GM18517 (cell line): ENCODE measurements around the gene BTLA.
A peak's percentile ranks its signal among the peaks of the same experiment; 100 is the strongest.
"Not testable (repeated sequence)": the region's sequence is repeated elsewhere in the genome, so short reads cannot be mapped to it uniquely, and the experiment has no call there.

ENCODE experiments used
- ATAC-seq: cut with Tn5 transposase; IDR thresholded peaks from one replicate; pipeline ENCODE4 v1.9.1; 2021; ENCODE audit warnings: mild to moderate bottlenecking, moderate library complexity; ENCODE audit not compliant: unreplicated experiment

BTLA gene

DNA sequence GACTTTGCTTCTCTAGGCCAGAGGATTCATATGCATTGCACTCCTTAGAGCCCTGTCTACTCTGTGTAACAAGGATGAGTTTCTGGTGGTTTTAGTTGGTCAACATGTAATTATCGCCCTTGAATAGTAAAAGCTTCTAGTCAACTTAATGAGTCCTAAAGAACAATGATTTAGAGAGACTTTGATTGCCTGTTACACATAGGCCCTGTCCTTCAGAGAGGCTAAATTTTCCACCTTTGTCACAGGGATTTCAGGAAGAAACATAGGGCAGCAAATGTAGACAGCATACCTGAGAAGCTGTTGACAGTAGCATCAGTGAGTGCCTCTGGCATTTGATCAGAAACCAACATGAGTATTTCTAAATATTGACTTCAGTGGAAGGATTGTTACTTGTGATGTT is 7.1 kb downstream of the BTLA start:
- no peak for ATAC-seq

DNA sequence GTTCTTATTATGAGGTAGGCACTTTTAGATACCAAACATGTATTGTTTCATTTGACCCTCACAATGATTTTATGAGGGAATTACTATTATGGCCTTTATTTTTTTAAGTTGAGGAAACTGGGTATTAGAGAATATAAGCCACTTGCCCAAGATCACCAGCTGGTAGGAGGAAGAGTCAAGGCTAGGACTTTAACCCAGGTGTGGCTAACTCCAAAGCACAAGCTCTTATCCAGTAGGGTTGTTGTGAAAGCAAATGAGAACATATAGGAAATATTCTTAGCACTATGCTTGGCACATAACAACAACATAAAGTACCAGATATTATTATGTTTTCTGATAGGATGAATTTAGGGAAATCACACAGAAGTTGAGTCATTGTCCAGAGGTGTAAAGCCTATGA is 7.9 kb downstream of the BTLA start:
- ATAC-seq: no peak

DNA sequence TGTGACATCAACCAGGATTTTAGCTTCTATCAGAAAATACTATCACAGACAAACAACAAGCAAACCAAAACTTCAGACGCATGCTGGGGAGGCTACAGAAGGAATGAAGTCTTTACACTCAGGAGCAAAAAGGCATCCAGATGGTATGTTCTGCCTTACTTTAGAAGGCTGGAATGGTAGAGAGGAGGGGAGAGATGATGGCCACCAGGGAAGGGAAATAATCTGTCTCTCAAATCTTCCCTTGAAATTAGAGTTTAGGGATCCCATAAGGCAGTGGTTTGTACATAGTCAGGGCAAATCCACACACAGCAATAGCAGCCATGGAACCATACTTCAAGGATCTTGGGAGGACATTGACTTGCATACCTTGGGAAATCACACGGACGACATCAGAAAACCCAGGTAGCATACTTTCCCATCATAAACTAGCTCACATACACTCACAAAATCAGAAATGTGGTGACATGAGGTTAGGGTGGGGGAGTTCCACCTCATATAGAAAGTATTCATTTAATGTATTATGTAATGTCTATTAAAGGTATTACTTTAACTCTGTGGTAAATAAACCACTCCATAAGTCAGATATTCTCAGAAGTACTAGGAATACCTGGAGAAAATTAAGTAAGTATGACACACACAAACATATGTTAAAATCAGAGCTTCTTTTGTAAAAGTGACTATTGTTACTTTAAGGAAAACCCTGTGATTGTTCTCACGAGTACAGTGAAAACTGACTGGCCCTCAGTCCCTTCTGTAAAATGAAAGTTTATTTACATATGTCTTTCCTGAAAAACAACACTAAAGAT is 9.4 kb downstream of the BTLA start:
- ATAC-seq: peak; percentile 52

DNA sequence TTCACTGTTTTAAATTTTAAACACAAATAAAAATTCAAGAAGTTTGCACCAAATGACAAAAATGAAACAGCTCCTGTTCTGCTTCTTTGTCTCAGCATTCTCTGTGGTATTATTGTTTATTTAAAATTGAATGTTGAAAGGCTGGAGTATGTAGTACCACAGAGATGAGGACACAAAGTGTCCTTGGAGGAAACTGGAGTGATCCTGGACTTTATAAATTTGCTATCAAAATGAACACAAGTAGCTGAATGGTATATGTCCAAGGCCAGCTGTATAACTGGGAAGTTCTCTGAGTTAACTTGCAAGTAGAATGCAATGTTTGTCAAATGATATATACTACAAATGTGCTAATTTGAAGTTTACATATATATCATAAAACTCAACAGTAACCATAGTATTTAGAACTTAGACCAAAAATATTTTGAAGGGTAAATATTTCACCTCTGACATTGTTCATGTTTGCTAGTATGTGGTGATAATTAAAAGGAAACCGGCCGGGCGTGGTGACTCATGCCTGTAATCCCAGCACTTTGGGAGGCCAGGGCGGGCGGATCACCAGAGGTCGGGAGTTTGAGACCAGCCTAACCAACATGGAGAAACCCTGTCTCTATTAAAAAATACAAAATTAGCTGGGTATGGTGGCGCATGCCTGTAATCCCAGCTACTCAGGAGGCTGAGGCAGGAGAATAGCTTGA is 12.3 kb downstream of the BTLA start:
- no peak for ATAC-seq

DNA sequence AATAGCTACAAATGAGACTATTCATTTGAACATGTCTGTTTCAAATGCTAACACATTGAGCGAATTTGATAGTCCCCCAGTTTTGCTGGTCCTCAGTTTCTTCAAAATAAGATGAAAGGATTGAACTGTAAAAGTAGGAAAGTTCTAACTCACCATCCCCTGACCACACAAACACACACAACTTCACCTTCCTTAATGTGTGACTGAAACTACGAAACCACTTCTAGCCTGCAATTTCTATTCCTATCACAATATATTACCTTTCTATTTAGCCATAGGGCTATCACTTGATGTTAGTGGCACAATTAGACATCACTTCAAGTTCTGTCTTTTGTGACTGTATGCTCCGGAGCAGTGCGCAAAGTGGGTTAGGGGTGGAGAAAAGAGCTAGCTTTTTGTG is 14.9 kb downstream of the BTLA start:
- no peak for ATAC-seq

DNA sequence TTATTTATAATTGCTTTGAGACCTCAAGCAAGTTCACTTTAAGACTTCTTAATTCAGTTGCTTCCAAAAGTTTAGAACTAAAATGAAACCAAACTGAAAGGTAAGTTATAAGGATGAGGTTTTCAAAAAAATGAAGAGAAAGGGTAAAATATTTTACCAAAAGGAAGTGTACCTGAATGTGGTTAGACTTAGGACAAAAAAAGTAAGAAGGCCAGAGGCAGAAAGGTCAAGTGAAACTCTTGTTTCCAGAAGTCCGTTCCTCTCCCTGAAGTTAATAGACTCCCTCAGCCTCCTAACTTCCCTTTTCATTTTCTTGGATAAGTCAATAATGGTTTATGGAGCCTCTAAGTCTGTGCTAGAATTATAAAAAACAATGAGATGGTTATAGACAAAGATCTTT is 16.6 kb downstream of the BTLA start:
- no peak for ATAC-seq

DNA sequence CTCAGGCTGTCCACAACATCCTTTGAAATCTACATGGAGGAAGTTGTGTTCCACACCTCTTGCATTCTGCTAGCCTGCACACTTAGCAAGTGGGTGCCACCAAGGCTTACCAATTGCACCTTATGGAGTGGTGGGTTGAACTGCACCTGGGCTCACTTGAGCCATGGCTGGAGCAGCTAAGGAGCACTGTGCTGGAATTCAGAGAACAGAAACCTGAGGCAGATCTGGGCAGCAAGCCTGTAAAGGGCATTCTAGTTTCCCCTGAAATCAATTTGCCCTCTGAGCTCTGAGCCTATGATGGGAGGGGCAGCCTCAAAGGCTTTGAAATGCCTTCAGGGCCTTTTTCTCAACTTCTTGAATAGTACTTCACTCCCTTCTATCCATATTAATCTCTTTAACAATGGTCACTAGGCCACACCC is 18.0 kb downstream of the BTLA start:
- no peak for ATAC-seq

DNA sequence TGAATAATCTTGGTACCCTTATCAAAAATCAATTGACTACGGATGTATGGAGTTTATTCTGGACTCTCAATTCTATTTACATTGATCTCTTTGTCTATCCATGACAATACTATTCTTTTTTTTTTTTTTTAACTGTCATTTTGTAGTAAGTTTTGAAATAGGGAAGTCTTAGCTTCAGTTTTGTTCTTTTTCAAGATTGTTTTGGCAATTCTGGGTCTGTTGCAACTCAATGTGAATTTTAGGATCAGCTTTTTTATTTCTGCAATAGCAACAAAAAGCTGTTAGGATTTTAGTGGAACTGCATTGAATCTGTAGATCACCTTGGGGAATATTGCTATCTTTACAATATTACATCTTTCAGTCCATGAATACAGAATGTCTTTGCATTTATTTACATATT is 21.4 kb downstream of the BTLA start:
- ATAC-seq: no peak

DNA sequence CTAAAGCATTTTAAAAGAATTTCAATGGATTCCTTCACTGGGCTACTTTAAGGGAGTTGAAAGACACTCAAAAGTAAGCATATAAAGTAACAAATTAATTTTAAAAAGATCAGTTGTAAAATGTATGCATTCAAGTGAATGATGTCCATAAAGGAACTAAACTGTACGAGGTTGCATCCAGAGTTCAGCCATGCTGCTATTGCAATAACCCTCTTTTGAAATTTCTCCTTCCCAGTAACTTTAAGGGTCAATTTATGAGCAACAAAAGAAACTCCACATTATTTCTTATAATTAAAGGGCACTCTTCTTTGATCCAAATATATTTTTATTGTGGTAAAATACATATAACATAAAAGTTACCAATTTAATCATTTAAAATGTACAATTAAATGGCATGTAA is 22.9 kb downstream of the BTLA start:
- ATAC-seq: no peak

DNA sequence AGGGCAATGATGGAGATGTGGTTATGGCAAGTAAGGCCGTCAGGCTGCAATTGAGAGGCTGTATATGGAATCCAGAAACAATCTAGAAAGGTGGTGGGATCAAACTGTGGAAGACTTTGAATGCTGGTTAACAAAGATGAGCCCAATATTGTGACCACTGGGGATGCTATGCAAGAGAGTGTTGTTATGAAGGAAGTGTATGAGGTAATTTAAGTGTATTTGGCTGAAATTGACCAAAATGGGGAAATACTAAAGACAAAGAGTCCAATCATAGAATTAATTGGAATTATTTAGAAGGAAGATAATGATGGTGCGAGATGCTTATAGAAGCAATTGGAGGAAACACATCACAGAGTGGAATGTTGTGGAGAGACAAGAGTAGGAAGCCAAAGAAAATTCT is 24.5 kb downstream of the BTLA start:
- ATAC-seq: no peak

DNA sequence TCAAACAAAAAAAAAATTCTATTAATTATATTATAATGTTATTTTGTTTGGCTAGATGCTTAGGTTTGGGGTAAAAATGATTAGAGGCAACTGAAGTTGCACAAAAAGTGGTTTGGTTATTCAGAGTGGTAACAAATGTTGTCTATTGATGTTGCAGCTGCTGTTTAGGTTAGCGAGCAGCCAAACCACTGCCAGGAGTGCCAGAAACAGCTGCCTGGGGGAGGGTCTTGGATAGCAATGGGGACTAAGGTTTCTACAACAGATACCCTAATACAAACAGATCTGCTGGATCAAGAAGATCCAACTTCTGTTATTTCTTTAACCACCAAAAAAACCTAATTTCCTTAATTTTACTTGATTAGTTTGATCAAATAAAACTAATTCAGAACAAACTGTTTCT is 26.6 kb downstream of the BTLA start:
- no peak for ATAC-seq

DNA sequence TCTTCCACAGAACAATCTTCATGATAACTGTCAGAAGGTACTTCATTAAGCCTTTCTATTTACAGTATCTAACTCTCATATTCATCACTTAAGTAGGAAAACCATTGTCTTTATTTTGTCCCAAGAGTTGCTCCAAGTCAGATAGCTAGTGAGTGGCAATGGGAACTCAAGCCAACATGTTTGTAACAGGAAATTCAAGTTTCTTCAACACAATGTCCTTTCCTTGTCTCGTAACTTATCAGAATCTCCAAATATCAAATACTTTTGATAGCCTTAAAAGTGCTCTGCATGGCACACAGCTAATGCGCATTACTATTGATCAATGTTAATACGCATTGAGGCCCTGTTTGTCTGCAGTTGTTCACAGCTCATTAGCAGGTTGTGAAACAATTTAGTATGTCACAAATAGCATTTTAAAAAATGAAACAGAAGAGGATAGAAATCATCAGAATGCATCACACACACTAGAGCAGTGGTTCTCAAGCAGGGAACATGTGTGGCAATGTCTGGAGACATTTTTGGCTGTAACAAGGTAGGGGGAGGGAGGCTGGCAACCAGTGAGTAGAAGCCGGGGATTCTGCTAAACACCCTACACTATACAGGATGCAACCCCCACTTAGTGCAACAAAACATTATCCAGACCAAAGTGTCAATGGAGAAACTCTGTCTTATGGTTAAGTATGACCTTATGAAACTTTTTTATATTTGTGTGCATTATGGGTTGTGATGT is 27.5 kb downstream of the BTLA start:
- ATAC-seq: no peak

DNA sequence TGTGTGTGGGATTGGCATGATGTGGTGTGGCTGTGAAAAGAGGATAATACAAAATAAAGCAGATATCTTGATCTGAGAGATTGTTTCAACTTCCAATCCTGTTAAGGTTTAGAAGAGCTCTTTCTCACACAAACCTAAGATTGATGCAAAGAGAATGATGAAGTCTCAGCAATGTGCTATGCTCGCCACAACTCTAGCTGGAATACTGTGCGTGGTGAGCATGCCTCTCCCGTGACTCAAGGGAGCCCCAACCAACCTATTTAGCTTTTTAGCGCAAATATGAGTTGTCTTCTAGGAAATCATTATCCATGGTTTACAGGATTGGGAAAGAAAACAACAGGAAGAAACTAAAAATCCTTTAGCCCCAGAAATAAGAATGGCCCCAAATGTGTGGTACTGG is 28.5 kb downstream of the BTLA start:
- ATAC-seq: no peak

DNA sequence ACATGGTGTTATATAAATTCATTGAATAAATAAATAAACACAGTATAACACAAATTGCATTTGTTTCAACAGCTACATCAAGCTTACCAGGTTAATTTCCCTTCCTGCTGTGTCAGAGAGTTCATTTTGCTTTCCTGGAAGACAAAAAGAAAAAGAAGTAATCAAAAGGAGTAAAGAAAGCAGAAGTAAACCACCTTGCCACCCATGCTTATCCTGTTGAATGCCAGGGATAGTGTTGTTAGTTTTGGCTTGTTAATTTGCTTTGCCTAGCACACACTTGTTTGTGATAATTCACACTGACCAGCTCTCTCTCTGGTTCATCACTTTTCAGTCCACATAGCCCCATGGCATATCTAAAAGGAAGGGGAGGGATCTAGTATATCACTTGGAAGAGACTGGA is 29.6 kb downstream of the BTLA start:
- ATAC-seq: no peak

DNA sequence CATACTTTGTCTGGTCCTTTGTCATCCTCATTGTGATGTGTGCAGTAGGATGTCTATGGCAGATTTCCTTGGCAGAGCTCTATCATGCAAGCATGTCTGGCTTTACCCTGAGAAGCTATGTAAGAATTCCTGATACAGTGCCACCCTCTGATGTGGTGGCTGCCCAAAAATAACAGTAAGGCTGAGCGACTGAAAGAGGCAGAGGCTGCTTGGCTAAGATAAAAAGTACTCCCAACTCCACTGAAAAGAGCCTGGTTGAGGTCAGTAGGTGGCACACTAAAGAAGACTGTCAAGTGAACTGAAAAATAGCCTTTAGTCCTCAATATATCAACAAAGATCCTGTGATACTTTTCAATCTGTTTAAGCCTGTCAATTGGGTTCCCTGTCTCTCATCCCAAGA is 31.7 kb downstream of the BTLA start:
- no peak for ATAC-seq

DNA sequence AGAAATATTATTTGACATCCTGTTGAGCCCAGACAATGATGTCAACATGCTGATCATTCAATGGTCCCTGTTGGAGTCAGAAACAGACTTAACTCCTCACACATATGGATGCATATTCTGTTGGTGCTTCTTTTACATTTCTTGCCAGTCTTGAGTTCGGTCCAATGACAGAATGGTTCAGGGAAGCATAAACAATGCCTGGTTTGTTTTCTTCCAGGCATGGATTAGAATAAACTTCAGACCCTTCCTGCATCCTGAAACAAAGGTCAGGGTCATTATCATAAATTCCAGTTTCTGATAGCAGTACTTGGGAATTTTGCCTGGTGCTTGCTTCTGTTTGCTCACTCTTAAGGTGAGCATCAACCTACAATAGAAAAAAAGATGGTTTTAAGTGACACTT is 33.3 kb downstream of the BTLA start:
- no peak for ATAC-seq

DNA sequence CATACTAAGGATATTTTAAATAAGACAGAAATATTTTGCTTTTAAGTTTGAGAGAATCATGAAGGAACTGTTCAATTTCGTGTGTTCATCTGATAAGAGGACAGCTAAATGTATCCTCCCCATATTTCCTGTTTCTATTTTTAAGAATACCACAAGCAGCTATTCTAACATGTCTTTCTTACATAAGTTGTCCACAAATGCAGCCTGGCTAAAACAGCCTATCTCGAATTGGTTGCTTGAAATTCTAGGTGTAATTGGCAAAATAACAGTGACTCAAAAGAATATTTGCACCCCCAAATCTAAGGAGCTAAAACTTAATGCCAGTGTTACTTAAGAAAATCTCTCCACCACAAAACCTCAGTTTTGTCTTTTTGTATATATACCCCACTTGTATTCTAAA is 35.0 kb downstream of the BTLA start:
- ATAC-seq: peak; percentile 44

DNA sequence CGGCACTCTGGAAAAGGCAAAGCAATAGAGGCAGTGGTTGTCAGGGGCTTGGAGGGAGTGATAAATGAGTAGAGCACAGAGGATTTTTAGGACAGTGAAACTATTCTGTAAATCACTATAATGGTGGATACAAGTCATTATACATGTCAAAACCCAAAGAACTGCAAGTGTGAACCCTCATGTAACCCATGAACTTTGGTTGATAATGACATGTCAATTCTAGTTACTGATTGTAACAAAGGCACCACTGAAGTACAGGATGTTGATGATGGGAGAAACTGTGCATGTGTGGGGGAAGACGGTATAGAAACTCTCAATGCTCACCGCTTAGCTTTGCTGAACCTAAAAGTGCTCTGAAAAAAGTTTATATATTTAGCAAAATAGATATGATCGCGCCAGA is 36.0 kb downstream of the BTLA start:
- ATAC-seq: peak; percentile 44

DNA sequence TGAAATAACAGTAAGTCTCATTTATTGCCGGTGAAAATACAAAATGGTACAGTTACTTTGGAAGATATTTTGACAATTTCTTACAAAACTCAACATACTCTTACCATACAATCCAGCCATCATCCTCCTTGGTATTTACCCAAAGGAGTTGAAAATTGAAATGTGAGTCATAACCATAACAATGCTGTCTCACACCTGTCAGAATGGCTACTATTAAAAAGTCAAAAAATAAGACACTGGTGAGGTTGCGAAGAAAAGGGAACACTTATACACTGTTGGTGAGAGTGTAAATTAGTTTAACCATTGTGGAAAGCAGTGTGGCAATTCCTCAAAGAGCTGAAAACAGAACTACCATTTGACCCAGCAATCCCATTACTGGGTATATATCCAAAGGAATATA is 37.5 kb downstream of the BTLA start:
- ATAC-seq: not testable (repeated sequence)

DNA sequence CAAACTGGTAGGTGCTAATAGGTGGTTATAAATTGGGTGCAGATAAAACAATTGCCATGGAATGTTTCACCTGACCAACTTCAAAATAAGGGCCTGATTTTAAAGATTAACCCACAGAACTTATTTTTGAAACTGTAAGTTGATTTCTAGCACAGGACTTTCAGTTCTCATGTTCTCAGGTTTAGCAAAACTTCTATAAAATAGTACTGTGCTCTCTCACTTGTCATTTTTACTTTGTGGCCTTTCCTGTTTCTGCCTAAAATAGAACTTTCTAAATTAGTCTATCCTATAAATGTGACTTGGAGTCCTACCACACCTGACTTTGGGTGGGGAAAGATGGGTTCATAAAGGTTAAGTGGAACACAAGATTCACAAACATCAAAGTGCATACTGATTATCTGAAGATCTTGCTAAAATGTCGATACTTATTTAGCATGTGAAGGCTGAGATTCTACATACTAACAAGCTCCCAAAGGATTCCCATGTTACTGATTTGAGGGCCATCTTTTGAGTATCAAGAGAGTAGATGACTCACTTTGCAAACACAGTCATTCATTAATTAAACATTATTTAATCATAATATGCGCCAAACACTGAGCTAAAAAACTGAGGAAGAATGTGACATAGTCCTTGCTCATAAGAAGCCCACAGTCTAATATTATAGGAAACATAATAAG is 38.6 kb downstream of the BTLA start:
- peak; percentile 49 for ATAC-seq

DNA sequence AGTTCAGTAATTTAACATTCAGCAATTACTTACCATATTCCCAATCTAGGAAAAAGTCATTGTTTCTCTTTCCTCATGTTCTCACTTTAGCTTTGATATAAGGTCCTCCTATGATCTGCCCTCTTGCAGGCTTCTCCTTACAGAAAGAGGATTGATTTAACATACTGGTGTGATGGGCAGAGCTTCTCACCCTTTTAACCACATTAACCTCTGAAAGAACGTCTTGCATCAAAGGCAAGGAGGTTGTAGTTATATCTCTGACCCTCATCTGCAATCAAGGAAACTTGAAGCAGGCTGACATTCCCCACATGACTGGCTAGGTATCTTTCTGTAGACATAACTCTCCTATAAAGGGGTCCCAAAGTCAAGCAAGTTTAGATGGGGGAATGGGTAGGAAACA is 39.5 kb downstream of the BTLA start:
- ATAC-seq: peak; percentile 36
